Measurements from ENCODE around the gene SCUBE1. TPM values are rescaled to one million over a fixed set of nuclear protein-coding genes. Genes with fewer than 3 reads are reported as not detected.
A peak's percentile ranks its signal among the peaks of the same experiment; 100 is the strongest.

Gene SCUBE1
- total RNA-seq (0.52 TPM), polyA plus RNA-seq (0.30 TPM)
- long read RNA-seq, donor 1: 0 reads
- long read RNA-seq, donor 2: 0 reads
- long read RNA-seq, donor 3: 0 reads
- long read RNA-seq, donor 4, full-length matches to known transcripts: 1 of 1 reads
- long read RNA-seq, donor 4, partial matches to known transcripts: 0 of 1 reads
- long read RNA-seq, donor 4, other reads (novel, unspliced or antisense): 0 of 1 reads
- long read RNA-seq, donor 5, partial matches to known transcripts: 0 of 1 reads
- long read RNA-seq, donor 5, other reads (novel, unspliced or antisense): 0 of 1 reads
- long read RNA-seq, donor 6: 0 reads
- long read RNA-seq, donor 7, full-length matches to known transcripts: 1 of 1 reads
- long read RNA-seq, donor 7, partial matches to known transcripts: 0 of 1 reads
- long read RNA-seq, donor 7, other reads (novel, unspliced or antisense): 0 of 1 reads
- long read RNA-seq, donor 8: 0 reads
- long read RNA-seq, donor 9: 0 reads
- long read RNA-seq, donor 10: 0 reads

DNA sequence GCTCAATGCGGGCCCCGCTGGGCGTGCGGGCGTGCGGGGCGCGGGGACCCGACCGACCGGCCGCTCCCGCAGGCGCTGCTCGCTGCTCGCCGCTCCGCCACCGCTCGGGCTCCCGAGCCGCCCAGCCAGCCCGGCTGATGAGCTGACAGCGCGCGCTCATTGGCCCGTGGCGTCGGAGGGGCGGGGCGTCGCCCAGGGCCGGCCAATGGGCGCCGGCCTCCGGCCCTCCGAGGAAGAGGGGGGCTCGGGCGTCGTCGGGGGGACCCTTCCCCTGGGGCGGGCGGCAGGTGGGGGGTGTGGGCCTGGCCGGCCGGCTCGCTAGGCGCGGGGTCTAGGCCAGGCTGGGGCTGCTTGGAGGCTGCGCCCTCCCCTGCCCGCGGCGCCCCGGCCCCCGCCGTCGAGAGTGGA lies at the start of gene SCUBE1:
Gene SCUBE1 (minus strand): TSS at position 111 of the 408 bp plus-strand sequence. CDS start 111 bp downstream, outside the sequence.
- Histone ChIP-seq H3K9me3 (ENCODE audit: control insufficient read depth in 2 of 2, insufficient read depth in 1 of 2, low read length in 1 of 2) (peaks cover 0 to 2% of the 10 kb centered on the region in 2 donors), H3K27me3 (ENCODE audit: control insufficient read depth in 2 of 2, insufficient read depth in 1 of 2, low read length in 1 of 2) (peaks cover 46 to 69% of the 10 kb centered on the region in 2 donors), H3K36me3 (ENCODE audit: control insufficient read depth in 2 of 2, insufficient read depth in 2 of 2, low read length in 1 of 2) (no peaks in the 10 kb centered on the region), H3K4me1 (ENCODE audit: control insufficient read depth in 2 of 2, insufficient read depth in 2 of 2, low read length in 2 of 2) (peaks cover 3 to 4% of the 10 kb centered on the region in 2 donors), H3K27ac (ENCODE audit: low read depth in 1 of 2, low read length in 1 of 2) (no peak within 1 kb of the TSS), H3K4me3 (ENCODE audit: low read length in 2 of 2) (peak within 1 kb of the TSS in 1 of 2 donors; percentile 34)
- peak in 7 of 9 donors; percentile 6 to 68 (median 36) for DNase-seq (ENCODE audit: low read depth in 6 of 9, low spot score in 9 of 9)
- WGBS: 3% methylated on average over 56 of the region's 56 CpGs

DNA sequence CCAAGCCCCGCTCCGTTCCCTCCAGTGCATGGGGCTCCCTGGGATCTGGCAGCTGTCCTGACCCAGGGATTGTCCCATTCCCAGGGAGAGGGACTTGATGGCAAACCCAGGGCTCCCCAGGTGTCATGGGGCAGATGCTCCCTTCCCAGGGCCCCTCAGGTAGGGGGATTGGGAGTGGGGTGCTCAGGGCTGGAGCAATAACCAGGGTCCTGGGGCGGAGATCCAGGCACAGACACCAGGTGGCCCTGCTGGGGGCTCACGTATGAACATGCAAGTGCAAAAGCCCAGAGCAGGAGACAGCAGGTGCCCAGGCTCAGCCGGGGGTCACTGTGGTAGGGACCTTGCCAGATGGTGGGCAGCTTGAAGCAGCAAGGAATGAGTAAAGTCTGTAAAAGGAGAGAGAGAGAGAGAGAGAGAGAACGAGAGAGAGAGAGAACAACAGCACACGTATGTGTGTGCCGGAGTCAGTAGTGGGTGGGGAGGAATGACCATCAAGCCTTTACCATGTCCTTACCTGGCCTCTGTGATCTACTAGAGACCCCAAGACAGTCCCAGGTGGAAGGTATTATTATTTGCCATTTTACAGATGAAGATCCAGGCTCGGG lies 49.3 kb upstream of the SCUBE1 start:
- H3K4me3 ChIP-seq (ENCODE audit: low read length in 2 of 2): no peak overlapping the region
- H3K27me3 ChIP-seq (ENCODE audit: control insufficient read depth in 2 of 2, insufficient read depth in 1 of 2, low read length in 1 of 2): peaks cover 0 to 25% of the 10 kb centered on the region in 2 donors
- no peaks in the 10 kb centered on the region for H3K9me3 ChIP-seq (ENCODE audit: control insufficient read depth in 2 of 2, insufficient read depth in 1 of 2, low read length in 1 of 2)
- no peak overlapping the region for H3K27ac ChIP-seq (ENCODE audit: low read depth in 1 of 2, low read length in 1 of 2)
- H3K4me1 ChIP-seq (ENCODE audit: control insufficient read depth in 2 of 2, insufficient read depth in 2 of 2, low read length in 2 of 2): no peaks in the 10 kb centered on the region
- WGBS: 95% methylated on average over 9 of the region's 9 CpGs
- no peak for DNase-seq (ENCODE audit: low read depth in 6 of 9, low spot score in 9 of 9)
- no peaks in the 10 kb centered on the region for H3K36me3 ChIP-seq (ENCODE audit: control insufficient read depth in 2 of 2, insufficient read depth in 2 of 2, low read length in 1 of 2)

DNA sequence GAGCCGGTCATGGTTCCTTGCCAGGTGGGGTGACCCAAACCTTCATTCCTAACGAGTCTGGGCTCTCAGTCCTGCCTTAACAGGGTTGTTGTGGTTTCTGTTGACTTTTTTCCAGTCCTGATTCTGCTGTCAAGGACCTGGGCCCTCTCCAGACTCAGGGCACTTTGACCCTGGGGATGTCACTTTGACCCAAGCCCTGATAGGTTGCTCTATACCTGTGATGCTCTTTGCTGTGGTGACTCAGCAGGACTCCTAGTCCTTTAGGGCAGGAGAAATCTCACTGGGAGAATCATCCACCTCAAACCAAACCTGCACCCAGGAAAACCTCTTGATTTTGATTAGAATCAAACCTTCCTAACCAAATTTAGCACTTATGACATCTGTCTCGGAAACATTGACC lies 48.1 kb upstream of the SCUBE1 start:
- H3K9me3 ChIP-seq (ENCODE audit: control insufficient read depth in 2 of 2, insufficient read depth in 1 of 2, low read length in 1 of 2): no peaks in the 10 kb centered on the region
- H3K4me1 ChIP-seq (ENCODE audit: control insufficient read depth in 2 of 2, insufficient read depth in 2 of 2, low read length in 2 of 2): no peaks in the 10 kb centered on the region
- H3K27ac ChIP-seq (ENCODE audit: low read depth in 1 of 2, low read length in 1 of 2): no peak overlapping the region
- H3K27me3 ChIP-seq (ENCODE audit: control insufficient read depth in 2 of 2, insufficient read depth in 1 of 2, low read length in 1 of 2): peaks cover 0 to 27% of the 10 kb centered on the region in 2 donors
- no peaks in the 10 kb centered on the region for H3K36me3 ChIP-seq (ENCODE audit: control insufficient read depth in 2 of 2, insufficient read depth in 2 of 2, low read length in 1 of 2)
- WGBS: 89% methylated on average over 3 of the region's 3 CpGs
- no peak overlapping the region for H3K4me3 ChIP-seq (ENCODE audit: low read length in 2 of 2)
- DNase-seq (ENCODE audit: low read depth in 6 of 9, low spot score in 9 of 9): no peak

DNA sequence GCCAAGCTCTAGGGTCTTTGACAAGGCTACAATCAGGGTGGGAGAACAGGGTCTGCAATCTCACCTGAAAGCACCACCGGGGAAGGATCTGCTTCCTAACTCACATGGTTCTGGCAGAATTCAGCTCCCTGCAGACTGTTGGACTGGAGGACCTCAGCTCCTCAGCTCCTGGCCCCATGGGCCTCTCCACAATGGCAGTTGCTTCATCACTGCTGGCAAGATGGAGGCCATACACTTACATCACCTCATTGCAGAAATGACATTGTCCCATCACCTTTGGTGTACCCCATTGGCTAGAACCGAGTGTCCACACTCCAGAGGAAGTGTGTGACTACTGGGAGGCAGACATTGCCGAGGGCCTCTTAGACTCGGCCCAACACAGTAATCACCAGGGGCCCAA lies 47.7 kb upstream of the SCUBE1 start:
- H3K27ac ChIP-seq (ENCODE audit: low read depth in 1 of 2, low read length in 1 of 2): no peak overlapping the region
- H3K9me3 ChIP-seq (ENCODE audit: control insufficient read depth in 2 of 2, insufficient read depth in 1 of 2, low read length in 1 of 2): no peaks in the 10 kb centered on the region
- H3K27me3 ChIP-seq (ENCODE audit: control insufficient read depth in 2 of 2, insufficient read depth in 1 of 2, low read length in 1 of 2): peaks cover 0 to 28% of the 10 kb centered on the region in 2 donors
- no peaks in the 10 kb centered on the region for H3K36me3 ChIP-seq (ENCODE audit: control insufficient read depth in 2 of 2, insufficient read depth in 2 of 2, low read length in 1 of 2)
- no peak overlapping the region for H3K4me3 ChIP-seq (ENCODE audit: low read length in 2 of 2)
- no peak for DNase-seq (ENCODE audit: low read depth in 6 of 9, low spot score in 9 of 9)
- no peaks in the 10 kb centered on the region for H3K4me1 ChIP-seq (ENCODE audit: control insufficient read depth in 2 of 2, insufficient read depth in 2 of 2, low read length in 2 of 2)
- 62% methylated on average over 4 of the region's 4 CpGs for WGBS

DNA sequence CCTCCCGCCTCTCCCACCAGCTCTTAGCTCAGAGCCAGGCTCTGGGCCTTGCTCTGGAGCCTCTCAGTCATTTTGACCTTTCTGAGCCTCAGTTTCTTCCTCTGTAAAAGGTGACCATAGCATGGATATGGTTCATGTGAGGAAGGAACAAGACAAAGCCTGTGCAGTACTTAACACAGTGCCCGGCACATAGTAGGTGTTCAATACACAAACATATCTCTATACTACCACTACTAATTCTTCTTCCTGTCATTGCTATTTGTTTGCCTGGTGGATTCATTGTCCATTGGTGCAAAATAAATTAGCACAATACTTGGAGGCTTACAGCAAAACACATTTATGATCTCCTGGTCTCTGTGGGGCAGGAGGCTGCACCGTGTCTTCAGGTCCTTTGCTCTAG lies 47.0 kb upstream of the SCUBE1 start:
- no peaks in the 10 kb centered on the region for H3K9me3 ChIP-seq (ENCODE audit: control insufficient read depth in 2 of 2, insufficient read depth in 1 of 2, low read length in 1 of 2)
- no peak overlapping the region for H3K4me3 ChIP-seq (ENCODE audit: low read length in 2 of 2)
- no peak for DNase-seq (ENCODE audit: low read depth in 6 of 9, low spot score in 9 of 9)
- no peak overlapping the region for H3K27ac ChIP-seq (ENCODE audit: low read depth in 1 of 2, low read length in 1 of 2)
- 92% methylated on average over 3 of the region's 3 CpGs for WGBS
- no peaks in the 10 kb centered on the region for H3K4me1 ChIP-seq (ENCODE audit: control insufficient read depth in 2 of 2, insufficient read depth in 2 of 2, low read length in 2 of 2)
- H3K27me3 ChIP-seq (ENCODE audit: control insufficient read depth in 2 of 2, insufficient read depth in 1 of 2, low read length in 1 of 2): peaks cover 0 to 32% of the 10 kb centered on the region in 2 donors
- no peaks in the 10 kb centered on the region for H3K36me3 ChIP-seq (ENCODE audit: control insufficient read depth in 2 of 2, insufficient read depth in 2 of 2, low read length in 1 of 2)

DNA sequence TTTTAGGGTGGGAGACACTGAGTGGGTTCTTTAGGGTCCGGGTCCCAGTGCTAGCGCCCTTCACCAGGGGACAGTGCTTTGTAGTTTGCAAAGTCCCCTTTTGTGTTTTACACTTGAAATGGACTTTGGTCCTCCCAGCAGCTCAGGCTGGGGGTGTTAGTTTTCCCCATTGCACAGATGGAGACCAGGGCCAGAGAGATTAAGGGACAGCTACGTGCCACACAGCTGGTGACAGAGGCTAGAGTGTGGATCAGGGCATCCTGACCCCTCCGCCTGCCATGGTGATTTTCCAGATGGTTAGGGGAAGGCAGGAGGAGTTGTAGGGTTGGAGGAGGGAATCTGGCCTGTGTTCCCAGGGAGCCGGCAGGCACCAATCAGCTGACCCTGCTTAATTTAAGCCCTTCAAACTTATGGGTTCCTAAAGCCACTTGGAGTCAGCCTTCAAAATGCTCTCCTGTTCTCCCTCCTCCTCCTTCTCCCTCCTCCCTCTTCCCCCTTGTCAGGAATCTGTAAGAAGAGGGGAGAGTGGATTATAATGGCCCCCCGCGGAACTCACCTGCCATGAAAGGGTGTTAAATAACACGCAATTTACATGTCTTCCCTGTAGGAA lies 46.2 kb upstream of the SCUBE1 start:
- no peak for DNase-seq (ENCODE audit: low read depth in 6 of 9, low spot score in 9 of 9)
- Histone ChIP-seq H3K9me3 (ENCODE audit: control insufficient read depth in 2 of 2, insufficient read depth in 1 of 2, low read length in 1 of 2) (no peaks in the 10 kb centered on the region), H3K27ac (ENCODE audit: low read depth in 1 of 2, low read length in 1 of 2) (no peak overlapping the region), H3K36me3 (ENCODE audit: control insufficient read depth in 2 of 2, insufficient read depth in 2 of 2, low read length in 1 of 2) (no peaks in the 10 kb centered on the region), H3K4me3 (ENCODE audit: low read length in 2 of 2) (no peak overlapping the region), H3K27me3 (ENCODE audit: control insufficient read depth in 2 of 2, insufficient read depth in 1 of 2, low read length in 1 of 2) (peaks cover 0 to 32% of the 10 kb centered on the region in 2 donors), H3K4me1 (ENCODE audit: control insufficient read depth in 2 of 2, insufficient read depth in 2 of 2, low read length in 2 of 2) (no peaks in the 10 kb centered on the region)
- WGBS: 97% methylated on average over 8 of the region's 8 CpGs

DNA sequence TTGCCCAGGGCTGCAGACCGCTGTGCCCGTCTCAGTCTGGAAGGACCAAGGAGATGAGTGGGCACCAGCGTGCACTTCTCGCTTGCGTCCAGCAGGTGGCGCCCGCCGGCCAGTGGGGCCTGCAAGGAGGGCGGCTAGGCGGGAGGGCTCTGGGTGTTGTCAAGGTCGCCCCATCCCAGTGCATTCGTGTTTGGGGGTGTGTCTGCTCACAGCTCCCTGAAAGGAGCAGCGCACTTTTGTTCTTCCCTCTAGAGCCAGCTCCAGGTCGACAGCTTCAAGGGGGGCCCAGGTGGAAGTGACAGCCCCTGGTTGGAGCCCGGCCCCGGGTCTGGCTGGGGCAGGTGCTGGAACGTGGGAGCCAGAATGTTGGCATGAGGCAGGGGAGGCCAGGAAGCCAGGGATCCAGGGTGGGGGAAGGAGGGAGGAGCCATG lies 45.3 kb upstream of the SCUBE1 start:
- no peaks in the 10 kb centered on the region for H3K4me1 ChIP-seq (ENCODE audit: control insufficient read depth in 2 of 2, insufficient read depth in 2 of 2, low read length in 2 of 2)
- DNase-seq (ENCODE audit: low read depth in 6 of 9, low spot score in 9 of 9): peak in 5 of 9 donors; percentile 40 to 65 (median 59)
- no peak overlapping the region for H3K4me3 ChIP-seq (ENCODE audit: low read length in 2 of 2)
- H3K9me3 ChIP-seq (ENCODE audit: control insufficient read depth in 2 of 2, insufficient read depth in 1 of 2, low read length in 1 of 2): no peaks in the 10 kb centered on the region
- peaks cover 0 to 32% of the 10 kb centered on the region in 2 donors for H3K27me3 ChIP-seq (ENCODE audit: control insufficient read depth in 2 of 2, insufficient read depth in 1 of 2, low read length in 1 of 2)
- WGBS: 17% methylated on average over 17 of the region's 17 CpGs
- H3K27ac ChIP-seq (ENCODE audit: low read depth in 1 of 2, low read length in 1 of 2): no peak overlapping the region
- no peaks in the 10 kb centered on the region for H3K36me3 ChIP-seq (ENCODE audit: control insufficient read depth in 2 of 2, insufficient read depth in 2 of 2, low read length in 1 of 2)

DNA sequence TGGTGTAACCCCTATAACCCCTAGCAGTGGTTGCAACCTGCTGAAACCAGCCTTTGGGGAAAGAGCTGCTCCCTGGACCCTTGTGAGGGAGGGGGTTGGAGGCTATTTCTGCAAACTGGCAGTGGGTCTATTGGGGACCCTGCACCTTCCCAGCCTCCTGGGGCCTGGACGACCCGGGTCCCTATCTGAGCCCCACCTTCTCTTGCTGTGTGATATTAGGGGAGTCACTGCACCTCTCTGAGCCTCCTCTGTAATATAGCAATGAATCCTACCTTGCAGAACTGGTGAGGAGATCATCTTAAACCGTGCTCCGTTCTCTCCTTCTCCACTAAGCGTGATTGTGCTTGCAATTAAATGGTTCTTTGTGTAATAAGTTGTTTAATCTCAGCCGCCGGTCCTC lies 44.6 kb upstream of the SCUBE1 start:
- WGBS: 70% methylated on average over 7 of the region's 7 CpGs
- no peak for DNase-seq (ENCODE audit: low read depth in 6 of 9, low spot score in 9 of 9)
- Histone ChIP-seq H3K4me1 (ENCODE audit: control insufficient read depth in 2 of 2, insufficient read depth in 2 of 2, low read length in 2 of 2) (no peaks in the 10 kb centered on the region), H3K36me3 (ENCODE audit: control insufficient read depth in 2 of 2, insufficient read depth in 2 of 2, low read length in 1 of 2) (no peaks in the 10 kb centered on the region), H3K4me3 (ENCODE audit: low read length in 2 of 2) (no peak overlapping the region), H3K27me3 (ENCODE audit: control insufficient read depth in 2 of 2, insufficient read depth in 1 of 2, low read length in 1 of 2) (peaks cover 0 to 32% of the 10 kb centered on the region in 2 donors), H3K9me3 (ENCODE audit: control insufficient read depth in 2 of 2, insufficient read depth in 1 of 2, low read length in 1 of 2) (no peaks in the 10 kb centered on the region), H3K27ac (ENCODE audit: low read depth in 1 of 2, low read length in 1 of 2) (no peak overlapping the region)

All from thymus (tissue), 14 donors.